ENCODE measurements around the gene CABP1. TPM values are rescaled to one million over a fixed set of nuclear protein-coding genes. Genes with fewer than 3 reads are reported as not detected.

The CABP1 gene
- total and polyA plus RNA-seq, 9 of the 15 experiments (the other 6 are each of a cell fraction or from before 2014, with no cell fraction given), result not detected

DNA sequence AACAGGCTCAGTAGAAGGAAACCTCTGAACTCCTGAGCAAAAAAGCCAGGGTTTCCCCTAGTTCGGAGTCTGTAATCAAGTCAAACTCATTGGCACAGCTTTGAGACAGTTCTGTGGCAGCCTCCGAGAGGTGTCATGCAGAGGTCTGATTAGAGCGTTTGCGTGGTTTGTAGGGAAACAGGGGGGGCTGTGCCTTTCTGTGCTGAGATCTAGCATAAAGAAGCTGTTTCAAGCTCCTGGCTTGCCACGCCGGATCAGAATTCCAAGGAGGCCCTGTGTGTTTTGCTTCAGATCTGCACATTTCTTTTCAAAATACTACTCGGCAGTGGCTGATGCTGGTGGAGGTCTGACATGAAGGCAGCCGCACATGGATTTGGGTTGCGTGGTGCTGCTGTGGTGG, 1.7 kb downstream of the CABP1 start (continued):
- no peak for TF ChIP-seq MED1 (CRISPR knock-in tag; IDR thresholded peaks at IDR 0.05; ENCODE audit: borderline replicate concordance)
- no peak for TF ChIP-seq NRF1 (conservative IDR thresholded peaks at IDR 0.05 in 1 of 2, IDR thresholded peaks at IDR 0.05 in 1 of 2)
- TF ChIP-seq, protein P1, sequence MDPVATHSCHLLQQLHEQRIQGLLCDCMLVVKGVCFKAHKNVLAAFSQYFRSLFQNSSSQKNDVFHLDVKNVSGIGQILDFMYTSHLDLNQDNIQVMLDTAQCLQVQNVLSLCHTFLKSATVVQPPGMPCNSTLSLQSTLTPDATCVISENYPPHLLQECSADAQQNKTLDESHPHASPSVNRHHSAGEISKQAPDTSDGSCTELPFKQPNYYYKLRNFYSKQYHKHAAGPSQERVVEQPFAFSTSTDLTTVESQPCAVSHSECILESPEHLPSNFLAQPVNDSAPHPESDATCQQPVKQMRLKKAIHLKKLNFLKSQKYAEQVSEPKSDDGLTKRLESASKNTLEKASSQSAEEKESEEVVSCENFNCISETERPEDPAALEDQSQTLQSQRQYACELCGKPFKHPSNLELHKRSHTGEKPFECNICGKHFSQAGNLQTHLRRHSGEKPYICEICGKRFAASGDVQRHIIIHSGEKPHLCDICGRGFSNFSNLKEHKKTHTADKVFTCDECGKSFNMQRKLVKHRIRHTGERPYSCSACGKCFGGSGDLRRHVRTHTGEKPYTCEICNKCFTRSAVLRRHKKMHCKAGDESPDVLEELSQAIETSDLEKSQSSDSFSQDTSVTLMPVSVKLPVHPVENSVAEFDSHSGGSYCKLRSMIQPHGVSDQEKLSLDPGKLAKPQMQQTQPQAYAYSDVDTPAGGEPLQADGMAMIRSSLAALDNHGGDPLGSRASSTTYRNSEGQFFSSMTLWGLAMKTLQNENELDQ (CRISPR knock-in tag; IDR thresholded peaks at IDR 0.05; ENCODE audit: borderline replicate concordance), result no peak
- TF ChIP-seq, protein P2, sequence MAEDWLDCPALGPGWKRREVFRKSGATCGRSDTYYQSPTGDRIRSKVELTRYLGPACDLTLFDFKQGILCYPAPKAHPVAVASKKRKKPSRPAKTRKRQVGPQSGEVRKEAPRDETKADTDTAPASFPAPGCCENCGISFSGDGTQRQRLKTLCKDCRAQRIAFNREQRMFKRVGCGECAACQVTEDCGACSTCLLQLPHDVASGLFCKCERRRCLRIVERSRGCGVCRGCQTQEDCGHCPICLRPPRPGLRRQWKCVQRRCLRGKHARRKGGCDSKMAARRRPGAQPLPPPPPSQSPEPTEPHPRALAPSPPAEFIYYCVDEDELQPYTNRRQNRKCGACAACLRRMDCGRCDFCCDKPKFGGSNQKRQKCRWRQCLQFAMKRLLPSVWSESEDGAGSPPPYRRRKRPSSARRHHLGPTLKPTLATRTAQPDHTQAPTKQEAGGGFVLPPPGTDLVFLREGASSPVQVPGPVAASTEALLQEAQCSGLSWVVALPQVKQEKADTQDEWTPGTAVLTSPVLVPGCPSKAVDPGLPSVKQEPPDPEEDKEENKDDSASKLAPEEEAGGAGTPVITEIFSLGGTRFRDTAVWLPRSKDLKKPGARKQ (CRISPR knock-in tag; IDR thresholded peaks at IDR 0.05), result no peak
- no peak for TF ChIP-seq HNRNPK (IDR thresholded peaks at IDR 0.05; ENCODE audit: low read depth, low read length, poor library complexity, severe bottlenecking)
- no peak for TF ChIP-seq CXXC5 (CRISPR knock-in tag; IDR thresholded peaks at IDR 0.05)
- TF ChIP-seq TSC22D4 (tag; IDR thresholded peaks at IDR 0.05), result no peak
- TF ChIP-seq, protein P3, sequence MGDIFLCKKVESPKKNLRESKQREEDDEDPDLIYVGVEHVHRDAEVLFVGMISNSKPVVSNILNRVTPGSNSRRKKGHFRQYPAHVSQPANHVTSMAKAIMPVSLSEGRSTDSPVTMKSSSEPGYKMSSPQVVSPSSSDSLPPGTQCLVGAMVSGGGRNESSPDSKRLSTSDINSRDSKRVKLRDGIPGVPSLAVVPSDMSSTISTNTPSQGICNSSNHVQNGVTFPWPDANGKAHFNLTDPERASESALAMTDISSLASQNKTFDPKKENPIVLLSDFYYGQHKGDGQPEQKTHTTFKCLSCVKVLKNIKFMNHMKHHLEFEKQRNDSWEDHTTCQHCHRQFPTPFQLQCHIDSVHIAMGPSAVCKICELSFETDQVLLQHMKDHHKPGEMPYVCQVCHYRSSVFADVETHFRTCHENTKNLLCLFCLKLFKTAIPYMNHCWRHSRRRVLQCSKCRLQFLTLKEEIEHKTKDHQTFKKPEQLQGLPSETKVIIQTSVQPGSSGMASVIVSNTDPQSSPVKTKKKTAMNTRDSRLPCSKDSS (IDR thresholded peaks at IDR 0.05; ENCODE audit: low read depth, partially characterized antibody), result no peak
- TF ChIP-seq, protein P4, sequence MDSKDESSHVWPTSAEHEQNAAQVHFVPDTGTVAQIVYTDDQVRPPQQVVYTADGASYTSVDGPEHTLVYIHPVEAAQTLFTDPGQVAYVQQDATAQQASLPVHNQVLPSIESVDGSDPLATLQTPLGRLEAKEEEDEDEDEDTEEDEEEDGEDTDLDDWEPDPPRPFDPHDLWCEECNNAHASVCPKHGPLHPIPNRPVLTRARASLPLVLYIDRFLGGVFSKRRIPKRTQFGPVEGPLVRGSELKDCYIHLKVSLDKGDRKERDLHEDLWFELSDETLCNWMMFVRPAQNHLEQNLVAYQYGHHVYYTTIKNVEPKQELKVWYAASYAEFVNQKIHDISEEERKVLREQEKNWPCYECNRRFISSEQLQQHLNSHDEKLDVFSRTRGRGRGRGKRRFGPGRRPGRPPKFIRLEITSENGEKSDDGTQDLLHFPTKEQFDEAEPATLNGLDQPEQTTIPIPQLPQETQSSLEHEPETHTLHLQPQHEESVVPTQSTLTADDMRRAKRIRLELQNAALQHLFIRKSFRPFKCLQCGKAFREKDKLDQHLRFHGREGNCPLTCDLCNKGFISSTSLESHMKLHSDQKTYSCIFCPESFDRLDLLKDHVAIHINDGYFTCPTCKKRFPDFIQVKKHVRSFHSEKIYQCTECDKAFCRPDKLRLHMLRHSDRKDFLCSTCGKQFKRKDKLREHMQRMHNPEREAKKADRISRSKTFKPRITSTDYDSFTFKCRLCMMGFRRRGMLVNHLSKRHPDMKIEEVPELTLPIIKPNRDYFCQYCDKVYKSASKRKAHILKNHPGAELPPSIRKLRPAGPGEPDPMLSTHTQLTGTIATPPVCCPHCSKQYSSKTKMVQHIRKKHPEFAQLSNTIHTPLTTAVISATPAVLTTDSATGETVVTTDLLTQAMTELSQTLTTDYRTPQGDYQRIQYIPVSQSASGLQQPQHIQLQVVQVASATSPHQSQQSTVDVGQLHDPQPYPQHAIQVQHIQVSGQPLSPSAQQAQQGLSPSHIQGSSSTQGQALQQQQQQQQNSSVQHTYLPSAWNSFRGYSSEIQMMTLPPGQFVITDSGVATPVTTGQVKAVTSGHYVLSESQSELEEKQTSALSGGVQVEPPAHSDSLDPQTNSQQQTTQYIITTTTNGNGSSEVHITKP (IDR thresholded peaks at IDR 0.05; ENCODE audit: partially characterized antibody), result no peak
- TF ChIP-seq KHSRP (IDR thresholded peaks at IDR 0.05), result no peak
- TF ChIP-seq RCOR1 (IDR thresholded peaks at IDR 0.05; ENCODE audit: borderline replicate concordance in 1 of 2, low read depth in 2 of 2, low read length in 2 of 2), result no peak
